ENCODE results near the gene RPL29. TPM values are rescaled to one million over a fixed set of nuclear protein-coding genes. Genes with fewer than 3 reads are reported as not detected.
A peak's percentile ranks its signal among the peaks of the same experiment; 100 is the strongest.
"Not testable (repeated sequence)": the region's sequence is repeated elsewhere in the genome, so short reads cannot be mapped to it uniquely, and the experiment has no call there.

Gene RPL29
- total and polyA plus RNA-seq, 4 donors, result 711 to 2,402 (median 1,234) TPM

- DNase-seq (no peak), ATAC-seq (ENCODE audit: insufficient read depth, low FRiP score) (no peak)
- TF ChIP-seq CTCF (IDR thresholded peaks at IDR 0.05; ENCODE audit: control extremely low read depth, extremely low read depth), result no peak
- peak overlapping the region in 1 of 2 donors; percentile 96 for H3K27ac ChIP-seq (ENCODE audit: low read depth in 1 of 2, low read length in 1 of 2)
- peaks cover 4 to 14% (median 9%) of the 10 kb centered on the region in 5 donors for H3K4me1 ChIP-seq (ENCODE audit: control insufficient read depth in 5 of 5, insufficient read depth in 5 of 5, low read length in 5 of 5)
- WGBS, 2 donors, result 67 to 90% methylated on average over 2 of the region's 2 CpGs
- H3K9me3 ChIP-seq (ENCODE audit: control insufficient read depth in 4 of 4, insufficient read depth in 3 of 4, low read length in 3 of 4), result peaks cover 0 to 2% (median 0%) of the 10 kb centered on the region in 4 donors
- peaks cover 2 to 21% (median 20%) of the 10 kb centered on the region in 4 donors for H3K36me3 ChIP-seq (ENCODE audit: control insufficient read depth in 4 of 4, insufficient read depth in 4 of 4, low read length in 4 of 4)
- peak overlapping the region; percentile 99 for H3K4me3 ChIP-seq
- H3K9ac ChIP-seq (ENCODE audit: insufficient read depth in 1 of 2, low read length in 2 of 2), result peak overlapping the region; percentile 99 to 100
- peaks cover 0 to 2% (median 0%) of the 10 kb centered on the region in 3 donors for H3K27me3 ChIP-seq (ENCODE audit: control insufficient read depth in 3 of 3, insufficient read depth in 3 of 3, low read length in 2 of 3)
These were observed 1.2 kb downstream of the RPL29 start for GRCh38 chr3:51994530-51994929.

- 86 to 92% methylated on average over 9 to 10 of the region's 13 CpGs for WGBS, 2 donors
- not testable (repeated sequence) for H3K27ac ChIP-seq (ENCODE audit: low read depth in 1 of 2, low read length in 1 of 2); H3K27me3 ChIP-seq (ENCODE audit: control insufficient read depth in 3 of 3, insufficient read depth in 3 of 3, low read length in 2 of 3); DNase-seq; ATAC-seq (ENCODE audit: insufficient read depth, low FRiP score); H3K9me3 ChIP-seq (ENCODE audit: control insufficient read depth in 4 of 4, insufficient read depth in 3 of 4, low read length in 3 of 4); H3K9ac ChIP-seq (ENCODE audit: insufficient read depth in 1 of 2, low read length in 2 of 2); H3K4me3 ChIP-seq
- peaks cover 4 to 16% (median 9%) of the 10 kb centered on the region in 5 donors for H3K4me1 ChIP-seq (ENCODE audit: control insufficient read depth in 5 of 5, insufficient read depth in 5 of 5, low read length in 5 of 5)
- H3K36me3 ChIP-seq (ENCODE audit: control insufficient read depth in 4 of 4, insufficient read depth in 4 of 4, low read length in 4 of 4), result peaks cover 2 to 21% (median 20%) of the 10 kb centered on the region in 4 donors
These were observed 2.0 kb downstream of the RPL29 start for GRCh38 chr3:51993657-51994056.

GRCh38 chr3:51992017-51992682, 3.5 kb downstream of the RPL29 start:
- no peaks in the 10 kb centered on the region for H3K27me3 ChIP-seq (ENCODE audit: control insufficient read depth in 3 of 3, insufficient read depth in 3 of 3, low read length in 2 of 3)
- TF ChIP-seq CTCF (IDR thresholded peaks at IDR 0.05; ENCODE audit: control extremely low read depth, extremely low read depth), result no peak
- no peak overlapping the region for H3K4me3 ChIP-seq
- no peak for DNase-seq
- H3K27ac ChIP-seq (ENCODE audit: low read depth in 1 of 2, low read length in 1 of 2), result no peak overlapping the region
- no peaks in the 10 kb centered on the region for H3K9me3 ChIP-seq (ENCODE audit: control insufficient read depth in 4 of 4, insufficient read depth in 3 of 4, low read length in 3 of 4)
- no peak for ATAC-seq (ENCODE audit: insufficient read depth, low FRiP score)
- H3K4me1 ChIP-seq (ENCODE audit: control insufficient read depth in 5 of 5, insufficient read depth in 5 of 5, low read length in 5 of 5), result peaks cover 4 to 16% (median 9%) of the 10 kb centered on the region in 5 donors
- H3K9ac ChIP-seq (ENCODE audit: insufficient read depth in 1 of 2, low read length in 2 of 2), result no peak overlapping the region
- 85 to 94% methylated on average over 3 of the region's 3 CpGs for WGBS, 2 donors
- peaks cover 2 to 21% (median 20%) of the 10 kb centered on the region in 4 donors for H3K36me3 ChIP-seq (ENCODE audit: control insufficient read depth in 4 of 4, insufficient read depth in 4 of 4, low read length in 4 of 4)

GRCh38 chr3:51990501-51990971, 5.2 kb downstream of the RPL29 start:
- not testable (repeated sequence) for H3K9ac ChIP-seq (ENCODE audit: insufficient read depth in 1 of 2, low read length in 2 of 2); H3K27ac ChIP-seq (ENCODE audit: low read depth in 1 of 2, low read length in 1 of 2); H3K9me3 ChIP-seq (ENCODE audit: control insufficient read depth in 4 of 4, insufficient read depth in 3 of 4, low read length in 3 of 4); H3K27me3 ChIP-seq (ENCODE audit: control insufficient read depth in 3 of 3, insufficient read depth in 3 of 3, low read length in 2 of 3); DNase-seq; H3K4me3 ChIP-seq; ATAC-seq (ENCODE audit: insufficient read depth, low FRiP score)
- Histone ChIP-seq H3K36me3 (ENCODE audit: control insufficient read depth in 4 of 4, insufficient read depth in 4 of 4, low read length in 4 of 4) (peaks cover 2 to 21% (median 20%) of the 10 kb centered on the region in 4 donors), H3K4me1 (ENCODE audit: control insufficient read depth in 5 of 5, insufficient read depth in 5 of 5, low read length in 5 of 5) (peaks cover 4 to 16% (median 9%) of the 10 kb centered on the region in 5 donors)
- 75 to 84% methylated on average over 27 to 38 of the region's 38 CpGs for WGBS, 2 donors

Measured in lung (tissue), 12 donors.